NCI-H187 (cell line): Measurements from ENCODE around the gene PIM3.

ENCODE experiments used
- DNase-seq, 2 experiments: peaks; one replicate each; lab custom pipeline; 2025; lab: John Stamatoyannopoulos, UW

Gene PIM3

DNA sequence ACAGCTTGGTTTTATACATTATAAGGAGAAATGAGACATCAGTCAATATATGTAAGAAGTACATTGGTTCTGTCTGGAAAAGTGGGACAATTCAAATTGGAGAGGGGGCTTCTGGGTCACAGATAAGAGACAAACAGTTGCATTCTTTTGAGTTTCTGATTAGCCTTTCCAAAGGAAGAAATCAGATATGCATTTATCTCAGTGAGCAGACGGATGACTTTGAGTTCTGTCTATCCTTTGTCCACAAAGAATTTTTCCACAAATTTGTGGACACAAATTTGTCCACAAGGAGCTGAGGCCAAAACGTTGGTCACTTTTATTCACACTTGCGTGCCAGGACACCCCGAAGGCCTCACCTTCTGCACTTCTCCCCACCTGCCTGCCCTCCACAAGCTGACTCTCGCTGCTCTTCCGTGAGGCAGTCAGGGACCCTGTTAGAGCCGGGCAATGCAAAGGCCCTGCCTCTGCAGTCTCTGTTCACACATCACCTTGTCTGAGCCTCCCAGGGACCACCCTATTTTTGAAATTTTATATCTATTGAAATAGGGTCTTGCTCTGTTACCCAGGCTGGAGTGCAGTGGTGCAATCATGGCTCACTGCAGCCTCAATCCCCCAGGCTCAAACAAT lies 31.4 kb downstream of the PIM3 start:
- no peak for DNase-seq

DNA sequence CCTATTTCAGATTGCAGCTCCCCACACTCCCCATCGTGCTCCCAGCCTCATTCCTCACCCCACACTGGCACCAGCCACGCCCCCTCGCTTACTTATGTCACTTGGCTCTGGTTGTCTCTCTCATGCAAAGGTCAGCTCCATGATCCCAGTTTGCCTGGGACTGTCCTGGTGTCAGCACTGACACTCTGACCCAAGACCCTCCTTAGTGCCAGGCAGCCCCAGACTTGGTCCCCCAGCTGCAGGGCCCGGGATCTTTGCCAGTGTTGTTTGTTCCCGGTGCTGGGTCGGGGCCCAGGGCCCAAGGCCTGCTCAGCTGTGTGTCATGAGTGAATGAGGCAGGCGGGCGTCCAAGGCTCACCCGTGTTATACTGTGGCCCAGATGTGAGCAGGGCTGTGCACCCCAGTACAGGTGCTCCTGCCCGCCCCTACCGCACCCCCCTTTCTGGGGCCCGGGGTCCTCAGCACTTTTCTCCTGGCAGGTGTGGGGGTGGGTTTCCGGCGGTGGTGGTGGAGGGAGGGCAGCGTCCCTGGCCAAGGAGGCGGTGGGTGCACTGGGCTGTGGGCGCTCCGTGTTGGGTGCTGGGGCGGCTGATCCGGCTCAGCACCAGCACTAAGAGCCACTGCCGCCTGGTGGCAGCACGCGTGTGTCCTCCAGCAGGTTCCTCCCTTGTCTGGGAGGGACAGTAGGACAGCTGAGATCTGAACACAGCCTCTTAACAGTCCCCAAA lies 32.5 kb downstream of the PIM3 start:
- DNase-seq: no peak

- no peak for DNase-seq
Observed at GRCh38 chr22:49993649-49994360, 33.2 kb downstream of the PIM3 start.

- DNase-seq: no peak
Observed at GRCh38 chr22:49994361-49995040, 33.9 kb downstream of the PIM3 start.

DNA sequence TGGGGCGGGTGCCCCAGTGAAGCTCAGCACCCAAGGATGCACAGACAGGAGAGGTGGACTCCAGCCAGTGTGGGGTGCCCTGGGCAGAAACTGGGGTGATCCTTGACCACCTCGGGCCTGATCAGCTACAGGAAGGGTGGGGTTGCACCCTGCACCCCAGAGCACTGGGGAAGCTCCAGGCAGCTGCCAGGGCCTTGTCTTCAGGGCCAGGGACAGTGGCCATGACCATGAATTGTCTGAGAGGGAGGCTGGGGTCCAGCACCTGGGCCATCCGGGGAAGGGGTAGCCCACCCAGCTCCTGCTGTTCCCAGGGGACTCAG lies 34.4 kb downstream of the PIM3 start:
- no peak for DNase-seq

GRCh38 chr22:49995361-49996118 lies 35.0 kb downstream of the PIM3 start:
- DNase-seq: no peak

DNA sequence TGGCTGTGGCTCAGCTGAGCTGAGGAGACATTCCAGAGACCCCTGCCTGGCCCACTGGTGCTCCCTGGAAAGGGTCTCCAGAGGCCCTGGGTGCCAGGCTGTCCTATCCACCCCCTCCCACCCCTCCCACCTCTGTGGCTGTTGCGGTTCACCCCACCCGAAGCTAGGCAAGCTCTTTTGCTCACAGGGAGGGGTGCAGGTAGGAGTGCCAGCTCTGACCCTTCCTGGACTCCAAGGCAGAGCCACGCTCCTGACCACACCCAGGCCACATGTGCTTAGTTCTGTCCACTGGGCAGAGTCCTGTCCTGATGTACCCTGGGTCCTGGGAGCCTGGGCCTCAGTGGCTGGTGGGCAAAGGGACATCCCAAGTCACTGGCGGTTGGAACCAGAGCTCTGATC lies 35.5 kb downstream of the PIM3 start:
- DNase-seq: no peak

DNA sequence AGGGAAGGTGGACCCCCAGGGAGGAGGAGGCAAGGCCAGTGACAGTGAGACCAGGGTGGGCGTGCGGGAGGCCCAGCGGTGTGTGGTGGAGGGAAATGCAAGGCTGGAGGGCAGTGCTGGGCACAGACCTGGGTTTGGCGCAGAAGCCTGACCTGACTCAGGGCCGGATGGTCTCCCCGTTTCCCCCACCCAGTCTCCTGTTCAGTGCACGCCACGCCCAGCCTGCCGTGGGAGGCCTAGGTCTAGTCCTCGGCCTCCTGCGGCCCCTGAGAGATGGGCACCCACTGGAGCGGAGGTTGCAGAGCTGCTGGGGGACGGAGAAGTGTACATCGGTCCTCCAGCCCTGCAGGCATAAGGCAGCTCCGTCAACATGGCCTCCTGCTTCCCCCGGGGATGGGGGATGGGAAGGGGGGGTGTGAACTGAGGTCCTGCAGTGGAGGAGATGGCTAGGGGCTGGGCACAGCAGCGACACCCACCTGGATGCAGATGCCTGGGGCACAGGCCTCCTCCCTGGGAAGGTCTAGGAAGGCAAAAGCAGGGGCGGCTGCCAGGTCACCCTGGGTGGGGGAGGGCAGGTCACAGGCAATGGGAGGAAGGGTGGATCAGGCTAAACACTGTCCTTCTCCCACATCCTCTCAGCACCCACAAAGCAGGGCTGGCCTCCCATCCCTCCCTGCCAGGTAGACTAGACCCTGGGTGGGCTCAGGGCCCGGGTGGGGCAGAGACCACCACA lies 36.1 kb downstream of the PIM3 start:
- no peak for DNase-seq

GRCh38 chr22:49997251-49997599 lies 36.7 kb downstream of the PIM3 start:
- DNase-seq: no peak

GRCh38 chr22:49997932-49998717 lies 37.6 kb downstream of the PIM3 start:
- no peak for DNase-seq

DNA sequence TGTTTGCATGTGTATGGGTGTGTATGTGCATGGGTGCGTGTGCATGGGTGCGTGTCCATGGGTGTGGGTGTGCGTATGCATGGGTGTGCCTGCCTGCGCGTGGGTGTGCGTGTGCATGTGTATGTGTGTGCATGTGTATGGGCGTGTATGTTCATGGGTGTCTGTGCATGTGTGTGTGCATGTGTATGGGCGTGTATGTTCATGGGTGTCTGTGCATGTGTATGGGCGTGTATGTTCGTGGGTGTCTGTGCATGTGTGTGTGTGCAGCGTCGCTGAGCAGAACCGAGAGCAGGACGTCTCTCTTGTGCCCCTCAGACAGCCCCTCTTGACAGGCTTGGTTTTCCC lies 38.1 kb downstream of the PIM3 start:
- DNase-seq: no peak

DNA sequence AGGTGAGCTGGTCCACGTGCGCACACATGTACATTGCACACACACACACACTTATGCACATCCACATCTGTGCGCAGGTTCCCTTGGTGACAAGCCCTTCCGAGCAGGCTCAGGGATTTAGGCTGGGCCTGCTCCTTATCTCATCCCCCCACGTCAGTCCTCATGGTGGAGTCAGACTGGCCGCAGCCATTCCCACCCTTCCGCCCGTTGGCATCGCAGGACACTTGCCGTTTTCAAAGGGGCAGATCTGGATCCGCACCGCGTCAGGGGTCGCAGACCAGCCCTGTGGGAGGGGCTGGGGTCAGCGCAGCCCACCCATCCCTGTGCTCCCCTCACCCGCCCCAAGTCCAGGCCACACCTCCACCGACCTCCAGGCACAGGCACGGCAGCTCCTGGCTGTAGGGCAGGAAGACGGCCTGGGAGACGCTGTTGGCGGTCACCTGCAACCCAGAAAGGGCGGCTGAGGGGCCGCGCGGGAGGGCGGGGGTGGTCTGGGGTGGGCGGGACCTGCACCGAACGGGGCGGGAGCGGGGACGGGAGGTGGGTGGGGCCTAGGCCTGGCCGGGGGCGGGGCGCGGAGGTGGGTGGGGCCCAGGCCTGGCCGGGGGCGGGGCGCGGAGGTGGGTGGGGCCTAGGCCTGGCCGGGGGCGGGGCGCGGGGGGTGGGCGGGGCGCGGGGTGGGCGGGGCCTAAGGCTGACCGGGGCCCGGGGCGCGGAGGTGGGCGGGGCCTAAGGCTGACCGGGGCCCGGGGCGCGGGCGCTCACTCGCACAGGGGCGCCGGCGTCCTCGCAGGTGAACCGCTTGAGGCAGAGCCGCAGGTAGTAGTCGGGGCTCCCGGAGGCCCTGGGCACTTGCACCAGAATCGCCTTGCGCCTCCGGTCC lies 38.7 kb downstream of the PIM3 start:
- no peak for DNase-seq

DNA sequence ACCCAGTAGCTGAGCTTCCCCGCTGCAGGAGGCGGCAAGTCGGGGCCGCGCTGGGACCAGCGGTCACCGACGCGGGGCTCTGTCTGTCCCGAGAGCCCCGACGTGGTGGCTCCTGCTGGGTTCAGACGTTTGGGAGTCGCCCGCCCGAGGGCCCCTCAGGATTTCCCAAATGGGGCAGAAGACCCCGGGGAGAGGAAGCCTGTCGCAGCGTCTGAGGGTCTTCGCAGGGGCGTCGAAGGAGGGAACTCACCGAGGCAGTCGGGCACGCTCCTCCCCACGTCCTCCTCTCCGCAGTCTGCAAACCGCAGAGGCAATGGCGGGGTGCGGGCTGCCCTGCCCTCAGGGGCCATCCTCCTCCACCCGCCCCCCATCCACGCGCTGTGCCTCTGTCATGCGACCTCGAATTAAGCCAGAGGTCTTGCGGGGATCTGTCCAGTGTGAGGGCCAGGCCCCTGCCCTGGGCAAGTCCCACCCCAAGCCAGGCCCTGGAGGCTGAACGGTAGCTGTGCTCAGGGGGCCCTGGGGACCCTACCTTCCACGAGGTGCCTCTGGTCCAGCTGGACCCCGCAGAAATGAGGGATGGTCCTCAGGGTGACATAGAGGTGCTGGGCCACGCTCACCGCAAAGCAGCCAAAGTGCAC lies 39.5 kb downstream of the PIM3 start:
- DNase-seq: no peak

DNA sequence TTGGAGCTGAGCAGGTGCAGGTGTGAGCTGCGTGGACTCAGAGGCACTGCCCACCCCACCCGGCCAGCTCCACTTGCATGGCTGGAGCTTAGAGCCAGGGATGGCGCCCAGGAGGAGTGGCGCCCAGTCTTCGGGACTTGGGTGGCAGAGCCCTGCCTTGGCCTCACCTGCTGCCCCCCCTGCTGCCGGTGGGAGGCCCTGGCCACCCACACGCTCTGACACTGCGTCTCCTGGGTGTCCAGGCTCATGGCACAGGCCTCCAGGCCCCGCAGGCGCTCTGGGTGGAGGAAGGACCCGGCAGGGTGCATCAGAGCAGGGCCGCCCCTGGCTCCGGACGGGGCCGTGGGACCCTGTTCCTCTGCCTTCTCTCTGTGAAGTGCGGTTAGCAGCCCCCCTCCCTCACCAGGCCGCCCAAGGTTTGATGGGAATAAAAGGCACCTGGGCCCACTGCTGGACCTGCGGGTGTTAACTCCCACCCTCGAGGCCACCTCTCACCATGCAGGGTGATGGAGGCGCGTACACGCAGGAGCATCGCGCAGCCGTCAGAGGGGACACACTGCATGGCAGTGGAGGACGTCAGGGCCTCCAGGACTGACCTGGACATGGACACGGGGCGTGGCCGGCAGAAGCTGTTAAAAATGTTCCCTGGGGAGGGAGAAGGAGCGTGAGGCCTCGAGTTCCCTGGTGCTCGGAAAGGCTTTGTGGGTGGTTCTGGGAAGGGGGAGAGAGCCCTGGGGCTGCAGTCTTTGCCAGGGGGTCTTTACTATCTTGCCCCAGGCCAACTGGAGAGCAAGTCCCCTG lies 40.2 kb downstream of the PIM3 start:
- no peak for DNase-seq

- no peak for DNase-seq
Observed at GRCh38 chr22:50001388-50002231, 41.0 kb downstream of the PIM3 start.

DNA sequence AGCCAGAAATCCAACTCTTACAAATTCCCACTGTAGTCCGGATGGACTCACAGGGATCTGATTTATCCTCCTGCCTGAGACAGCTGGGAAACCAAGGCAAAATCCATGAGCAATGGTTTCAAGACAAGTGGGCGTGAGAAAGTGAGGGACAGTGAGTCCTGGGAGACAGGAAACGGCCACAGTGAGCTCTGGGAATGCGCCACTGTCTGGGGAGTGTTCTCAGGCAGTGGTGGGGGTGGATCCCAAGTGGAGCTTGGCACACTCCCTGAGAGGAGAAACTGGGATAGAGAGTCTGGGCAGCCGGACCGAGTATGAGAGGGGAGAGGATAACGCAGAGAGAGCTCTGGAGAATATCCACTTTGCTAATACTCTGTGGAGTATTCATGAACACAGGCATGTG lies 42.2 kb downstream of the PIM3 start:
- DNase-seq: no peak

GRCh38 chr22:50004918-50005317 lies 44.3 kb downstream of the PIM3 start:
- DNase-seq: no peak
